MM.1S (cell line): ENCODE data around the gene BLOC1S3.

Source experiments
- EZH2 ChIP-seq: fragments of 300-600 bp; sonication (generic); optimal IDR thresholded peaks from 2 replicates; pipeline ENCODE3; 2017; ENCODE audit warnings: low read depth, mild to moderate bottlenecking, antibody characterized with exemption, low read length, mixed read lengths
- EZH2phosphoT487 ChIP-seq: fragments of 300-600 bp; sonication (generic); IDR thresholded peaks from 2 replicates; pipeline ENCODE4 v1.6.1; 2018; ENCODE audit warnings: antibody characterized with exemption, low read length
- TF ChIP-seq, protein P1 (sequence below): fragments of 300-600 bp; sonication (generic); IDR thresholded peaks from 2 replicates; pipeline ENCODE4 v1.5.1; 2016; ENCODE audit warnings: antibody characterized with exemption, low read length, mixed read lengths

DNA sequence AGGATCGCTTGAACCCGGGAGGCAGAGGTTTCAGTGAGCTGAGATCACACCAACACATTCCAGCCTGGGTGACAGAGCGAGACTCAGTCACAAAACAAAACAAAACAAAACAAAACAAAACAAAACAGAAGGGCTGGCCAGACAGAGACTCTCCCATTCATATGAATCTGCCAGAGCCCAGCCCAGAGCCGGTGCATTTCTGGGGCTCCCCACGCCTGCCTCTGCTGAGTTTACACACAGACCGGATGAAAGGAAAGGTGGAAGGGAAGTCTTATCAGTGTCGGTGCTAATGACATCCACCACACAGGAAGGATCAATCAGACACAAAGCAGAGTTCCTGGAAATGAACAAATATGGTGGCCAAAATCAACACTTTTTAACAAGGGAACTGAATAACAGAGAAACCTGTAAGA, 7.4 kb upstream of the BLOC1S3 start:
- TF ChIP-seq, protein P1, sequence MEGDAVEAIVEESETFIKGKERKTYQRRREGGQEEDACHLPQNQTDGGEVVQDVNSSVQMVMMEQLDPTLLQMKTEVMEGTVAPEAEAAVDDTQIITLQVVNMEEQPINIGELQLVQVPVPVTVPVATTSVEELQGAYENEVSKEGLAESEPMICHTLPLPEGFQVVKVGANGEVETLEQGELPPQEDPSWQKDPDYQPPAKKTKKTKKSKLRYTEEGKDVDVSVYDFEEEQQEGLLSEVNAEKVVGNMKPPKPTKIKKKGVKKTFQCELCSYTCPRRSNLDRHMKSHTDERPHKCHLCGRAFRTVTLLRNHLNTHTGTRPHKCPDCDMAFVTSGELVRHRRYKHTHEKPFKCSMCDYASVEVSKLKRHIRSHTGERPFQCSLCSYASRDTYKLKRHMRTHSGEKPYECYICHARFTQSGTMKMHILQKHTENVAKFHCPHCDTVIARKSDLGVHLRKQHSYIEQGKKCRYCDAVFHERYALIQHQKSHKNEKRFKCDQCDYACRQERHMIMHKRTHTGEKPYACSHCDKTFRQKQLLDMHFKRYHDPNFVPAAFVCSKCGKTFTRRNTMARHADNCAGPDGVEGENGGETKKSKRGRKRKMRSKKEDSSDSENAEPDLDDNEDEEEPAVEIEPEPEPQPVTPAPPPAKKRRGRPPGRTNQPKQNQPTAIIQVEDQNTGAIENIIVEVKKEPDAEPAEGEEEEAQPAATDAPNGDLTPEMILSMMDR, result no peak
- TF ChIP-seq EZH2 (no peak), EZH2phosphoT487 (no peak)
